Cardiac muscle cell (in vitro differentiated cells and primary cell): ENCODE results near the gene KCNAB3. TPM values are rescaled to one million over a fixed set of nuclear protein-coding genes. Genes with fewer than 3 reads are reported as not detected.
A peak's percentile ranks its signal among the peaks of the same experiment; 100 is the strongest.

ENCODE experiments used
- DNase-seq, 2 donors: peaks; one replicate each; pipeline versions ENCODE4 v3.0.0 to v3.0.0-alpha.2; 2010 to 2017; ENCODE audit warnings: low read depth in 1 of 2, low spot score in 1 of 2
- H3K27ac ChIP-seq: fragments of 200-600 bp; sonication (generic); 2 replicates; pipeline ENCODE4 v1.5.1; 2016
- H3K27me3 ChIP-seq: fragments of 200-600 bp; sonication (generic); 2 replicates; pipeline ENCODE4 v1.6.0; 2016; ENCODE audit warnings: control low read depth
- H3K36me3 ChIP-seq: fragments of 200-600 bp; sonication (generic); 2 replicates; pipeline ENCODE4 v1.5.1; 2016; ENCODE audit warnings: control low read depth
- H3K4me1 ChIP-seq: fragments of 200-600 bp; sonication (generic); 2 replicates; pipeline ENCODE4 v1.8.1; 2017; ENCODE audit warnings: low read depth, mild to moderate bottlenecking, mixed run types
- H3K4me3 ChIP-seq: fragments of 200-600 bp; sonication (generic); 2 replicates; pipeline ENCODE4 v1.5.1; 2016; ENCODE audit warnings: mild to moderate bottlenecking
- H3K9me3 ChIP-seq: fragments of 200-600 bp; sonication (generic); 2 replicates; pipeline ENCODE4 v1.5.1; 2017; ENCODE audit warnings: low read depth, mild to moderate bottlenecking, control low read depth
- polyA plus RNA-seq: library from polyadenylated mRNA; unstranded; fragments of >200 nt; fragmentation: Nextera tagmentation; extraction: Ambion mirVana; gene quantifications from 2 replicates; pipeline ENCODE4 v1.2.1, GENCODE V29; 2016
- total RNA-seq: library from RNA; depleted of rRNA; stranded (reverse); fragments of >200 nt; gene quantifications from 2 replicates; pipeline ENCODE4 v1.2.3, GENCODE V29; 2016
- TF ChIP-seq, protein P1 (sequence below): IDR thresholded peaks from 2 replicates; pipeline ENCODE4 v1.5.1; 2012; ENCODE audit warnings: low read depth, mild to moderate bottlenecking, low read length

Gene KCNAB3
- total and polyA plus RNA-seq, 2 experiments from 2014 or later = 1.3 to 3.3 TPM

DNA sequence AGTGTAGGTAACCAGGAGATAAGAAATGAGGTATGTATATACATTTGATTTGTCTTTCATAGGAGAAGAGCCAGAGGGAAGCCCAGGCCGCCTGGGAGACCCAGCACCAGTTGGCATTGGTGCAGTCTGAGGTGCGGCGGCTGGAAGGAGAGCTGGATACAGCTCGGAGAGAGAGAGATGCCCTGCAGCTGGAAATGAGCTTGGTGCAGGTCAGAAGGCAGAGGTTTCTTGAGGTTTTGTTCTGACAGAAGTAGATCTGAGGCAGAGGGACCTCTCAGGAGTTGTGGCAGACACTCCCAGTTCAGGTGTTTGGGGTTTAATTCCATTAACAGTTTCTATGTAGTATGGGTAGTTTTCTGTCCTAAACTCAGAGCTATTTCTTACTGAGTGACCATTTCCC is 10.4 kb upstream of the KCNAB3 start:
- no peak overlapping the region for H3K27ac ChIP-seq
- peaks cover 38% of the 10 kb centered on the region for H3K36me3 ChIP-seq

DNA sequence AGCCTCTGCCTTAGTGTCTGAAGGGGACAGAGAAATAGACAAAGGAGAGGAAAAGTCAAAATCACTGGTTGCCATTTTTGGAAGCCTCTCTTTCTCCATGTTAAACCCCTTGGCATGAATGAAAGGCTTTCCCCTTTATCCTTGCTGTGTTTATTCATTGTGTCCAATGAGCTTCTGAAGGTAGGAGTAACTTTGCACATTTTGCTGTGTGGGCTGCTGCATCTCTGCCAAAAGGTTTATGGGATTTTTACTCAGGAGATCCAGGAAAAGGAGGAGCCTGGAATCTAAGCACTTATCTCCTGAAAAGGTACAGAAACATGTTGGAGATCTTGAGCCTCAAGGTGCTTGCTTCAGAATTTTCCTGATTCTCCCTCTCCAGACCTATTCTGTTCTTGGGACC is 6.2 kb upstream of the KCNAB3 start:
- Histone ChIP-seq H3K36me3 (peaks cover 14% of the 10 kb centered on the region), H3K27ac (no peak overlapping the region), H3K9me3 (no peaks in the 10 kb centered on the region), H3K4me1 (peaks cover 12% of the 10 kb centered on the region), H3K4me3 (no peak overlapping the region), H3K27me3 (no peaks in the 10 kb centered on the region)
- DNase-seq = no peak
- TF ChIP-seq, protein P1, sequence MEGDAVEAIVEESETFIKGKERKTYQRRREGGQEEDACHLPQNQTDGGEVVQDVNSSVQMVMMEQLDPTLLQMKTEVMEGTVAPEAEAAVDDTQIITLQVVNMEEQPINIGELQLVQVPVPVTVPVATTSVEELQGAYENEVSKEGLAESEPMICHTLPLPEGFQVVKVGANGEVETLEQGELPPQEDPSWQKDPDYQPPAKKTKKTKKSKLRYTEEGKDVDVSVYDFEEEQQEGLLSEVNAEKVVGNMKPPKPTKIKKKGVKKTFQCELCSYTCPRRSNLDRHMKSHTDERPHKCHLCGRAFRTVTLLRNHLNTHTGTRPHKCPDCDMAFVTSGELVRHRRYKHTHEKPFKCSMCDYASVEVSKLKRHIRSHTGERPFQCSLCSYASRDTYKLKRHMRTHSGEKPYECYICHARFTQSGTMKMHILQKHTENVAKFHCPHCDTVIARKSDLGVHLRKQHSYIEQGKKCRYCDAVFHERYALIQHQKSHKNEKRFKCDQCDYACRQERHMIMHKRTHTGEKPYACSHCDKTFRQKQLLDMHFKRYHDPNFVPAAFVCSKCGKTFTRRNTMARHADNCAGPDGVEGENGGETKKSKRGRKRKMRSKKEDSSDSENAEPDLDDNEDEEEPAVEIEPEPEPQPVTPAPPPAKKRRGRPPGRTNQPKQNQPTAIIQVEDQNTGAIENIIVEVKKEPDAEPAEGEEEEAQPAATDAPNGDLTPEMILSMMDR = no peak

More for the DNA sequence above, 10.4 kb upstream of the KCNAB3 start:
- Histone ChIP-seq H3K4me1 (no peaks in the 10 kb centered on the region), H3K9me3 (no peaks in the 10 kb centered on the region), H3K27me3 (no peaks in the 10 kb centered on the region), H3K4me3 (no peak overlapping the region)
- no peak for DNase-seq
- TF ChIP-seq, protein P1 = no peak

DNA sequence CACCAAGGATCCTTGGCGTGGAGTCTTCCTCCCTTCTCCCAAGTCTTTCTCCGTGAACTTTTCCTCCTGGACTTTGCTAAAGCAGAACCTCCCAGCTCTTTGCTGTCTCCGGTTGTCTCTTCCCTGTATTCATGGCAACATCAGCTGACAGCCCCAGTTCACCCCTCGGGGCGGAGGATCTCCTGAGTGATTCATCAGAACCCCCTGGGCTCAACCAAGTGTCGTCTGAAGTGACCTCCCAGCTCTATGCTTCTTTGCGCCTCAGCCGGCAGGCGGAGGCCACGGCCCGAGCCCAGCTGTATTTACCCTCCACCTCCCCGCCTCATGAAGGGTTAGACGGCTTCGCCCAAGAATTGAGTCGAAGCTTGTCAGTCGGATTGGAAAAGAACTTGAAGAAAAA is 3.3 kb upstream of the KCNAB3 start:
- peak; percentile 36 to 61 for DNase-seq
- peaks cover 16% of the 10 kb centered on the region for H3K27me3 ChIP-seq

DNA sequence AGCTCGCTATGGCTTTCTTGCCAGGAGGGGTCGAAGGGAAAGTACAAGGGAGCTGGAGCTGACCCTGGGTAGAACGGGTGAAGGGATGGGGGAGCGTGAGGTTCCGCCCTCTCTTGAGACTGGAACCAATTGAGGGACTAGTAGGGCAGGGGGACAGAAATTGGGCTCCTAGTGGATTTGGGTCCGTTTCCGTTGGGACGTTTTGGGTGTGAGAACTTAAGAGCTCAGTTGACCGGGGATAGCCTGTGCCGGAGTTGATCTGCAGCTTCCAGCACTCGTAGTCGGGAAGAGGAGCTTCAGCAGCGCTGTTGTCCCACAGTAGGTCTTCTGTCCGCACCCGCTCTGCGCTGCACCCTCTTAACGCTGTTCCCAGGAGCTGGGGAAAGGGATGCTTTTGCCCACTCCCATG is 2.8 kb upstream of the KCNAB3 start:
- Histone ChIP-seq H3K36me3 (no peaks in the 10 kb centered on the region), H3K9me3 (no peaks in the 10 kb centered on the region), H3K27me3 (peaks cover 19% of the 10 kb centered on the region), H3K4me3 (peak overlapping the region; percentile 82), H3K4me1 (peaks cover 16% of the 10 kb centered on the region), H3K27ac (no peak overlapping the region)
- peak; percentile 32 to 41 for DNase-seq
- TF ChIP-seq, protein P1 = no peak

More for the DNA sequence above, 3.3 kb upstream of the KCNAB3 start:
- Histone ChIP-seq H3K9me3 (no peaks in the 10 kb centered on the region), H3K4me1 (peaks cover 16% of the 10 kb centered on the region), H3K27ac (no peak overlapping the region), H3K36me3 (no peaks in the 10 kb centered on the region), H3K4me3 (peak overlapping the region; percentile 82)
- TF ChIP-seq, protein P1 = peak; percentile 38

DNA sequence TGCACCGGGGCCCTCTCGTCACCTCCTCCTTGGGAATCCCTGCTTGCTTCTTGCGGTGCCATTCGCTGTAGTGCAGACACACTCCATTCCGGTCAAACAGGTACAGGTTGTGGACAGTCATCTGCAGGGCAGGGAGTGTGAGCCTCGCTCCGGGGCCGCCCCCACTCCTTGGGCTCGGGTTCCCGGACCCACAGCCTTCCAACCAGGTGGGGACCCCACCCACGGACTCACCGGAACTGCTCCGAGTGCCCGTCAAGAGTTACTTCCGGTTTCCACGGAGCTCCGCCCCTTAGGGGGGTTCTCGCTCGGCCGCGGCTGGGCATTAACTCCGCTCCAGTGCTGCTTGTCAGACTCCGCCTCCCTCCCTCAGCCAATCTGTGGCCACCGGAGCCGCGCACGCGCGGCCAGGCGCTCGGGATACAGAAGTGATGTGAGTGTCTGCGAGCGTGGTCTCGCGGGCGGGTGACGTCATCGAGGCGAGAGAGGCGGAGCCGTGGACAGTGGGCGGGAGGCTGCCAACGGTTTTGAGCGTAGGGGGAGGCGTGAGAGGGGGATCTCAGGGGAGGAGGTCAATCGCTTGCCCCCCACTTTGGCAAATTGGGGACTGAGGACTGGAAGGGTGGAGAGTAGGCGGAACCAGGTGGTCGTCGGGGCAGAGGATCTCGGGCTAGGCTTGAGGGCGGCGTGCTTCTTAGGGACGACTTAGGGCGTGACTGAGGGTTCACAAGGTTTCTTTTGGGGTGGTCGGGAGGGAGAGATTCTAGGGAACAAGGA is 2.2 kb upstream of the KCNAB3 start, which contains the start of the genes CNTROB and TRAPPC1:
TSS of gene CNTROB (plus strand) at position 498 of the 774 bp plus-strand sequence. CDS start 874 bp downstream, outside the sequence.
TSS of gene TRAPPC1 (minus strand) at position 238 of the 774 bp plus-strand sequence. CDS start at position 121, 117 bp downstream.
- H3K27me3 ChIP-seq = peaks cover 19% of the 10 kb centered on the region
- DNase-seq = peak; percentile 99
- no peaks in the 10 kb centered on the region for H3K36me3 ChIP-seq
- peaks cover 16% of the 10 kb centered on the region for H3K4me1 ChIP-seq
- peak within 1 kb of the TSS; percentile 82 for H3K4me3 ChIP-seq
- no peaks in the 10 kb centered on the region for H3K9me3 ChIP-seq
- TF ChIP-seq, protein P1 = no peak
- no peak within 1 kb of the TSS for H3K27ac ChIP-seq
